Fibroblast of upper back skin (primary cell): ENCODE results near the gene TMEM63C.

Source experiments
- DNase-seq: peaks from one replicate; pipeline ENCODE4 v3.0.0-alpha.2; 2013

TMEM63C gene

DNA sequence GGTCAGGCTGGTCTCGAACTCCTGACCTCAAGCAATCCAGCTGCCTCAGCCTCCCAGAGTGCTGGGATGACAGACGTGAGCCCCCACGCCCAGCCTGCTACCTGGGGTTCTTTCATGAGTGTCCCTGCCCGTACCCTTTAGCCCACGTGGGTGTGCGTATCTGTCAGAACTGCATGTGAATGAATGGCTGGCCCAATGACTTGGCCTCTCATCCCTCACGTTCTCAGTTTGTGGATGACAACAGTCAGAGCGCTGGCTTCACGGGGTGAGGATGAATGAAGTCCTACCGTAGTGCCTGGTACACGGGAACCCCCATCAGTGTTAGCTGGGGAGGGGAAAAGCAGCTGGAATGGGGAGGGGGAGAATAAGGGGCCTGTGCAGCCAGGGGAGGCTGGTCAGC is 23.9 kb upstream of the TMEM63C start:
- no peak for DNase-seq

DNA sequence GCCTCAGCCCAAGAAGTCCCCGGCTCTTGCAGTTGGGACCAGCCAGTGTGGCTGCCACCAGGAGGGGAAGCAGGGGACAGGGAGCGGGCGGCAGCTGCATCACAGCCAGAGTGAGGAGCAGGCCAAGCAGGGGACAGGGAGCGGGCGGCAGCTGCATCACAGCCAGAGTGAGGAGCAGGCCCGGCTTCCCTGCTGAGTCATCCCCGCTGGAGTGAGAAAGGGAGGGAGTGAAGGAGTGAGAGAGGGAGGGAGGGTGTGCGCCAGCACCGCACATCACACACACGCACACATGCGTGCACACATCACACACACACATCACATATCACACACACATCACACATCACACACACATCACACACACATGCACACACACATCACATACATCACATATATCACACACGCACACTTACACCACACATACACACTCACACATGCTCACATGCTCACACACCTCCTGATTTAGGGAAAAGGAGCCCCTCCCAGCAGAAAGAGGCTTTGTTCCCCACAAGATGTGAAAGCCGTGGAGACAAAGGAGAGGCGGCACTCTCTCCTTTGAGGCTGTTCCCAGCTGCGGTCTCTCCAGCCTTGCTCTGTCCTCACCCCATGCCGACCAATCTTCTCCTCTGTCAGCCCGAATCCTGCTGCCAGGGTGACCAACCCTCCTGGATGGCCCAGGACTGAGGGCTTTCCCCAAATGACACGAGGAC is 23.3 kb upstream of the TMEM63C start:
- DNase-seq, result peak; percentile 70

DNA sequence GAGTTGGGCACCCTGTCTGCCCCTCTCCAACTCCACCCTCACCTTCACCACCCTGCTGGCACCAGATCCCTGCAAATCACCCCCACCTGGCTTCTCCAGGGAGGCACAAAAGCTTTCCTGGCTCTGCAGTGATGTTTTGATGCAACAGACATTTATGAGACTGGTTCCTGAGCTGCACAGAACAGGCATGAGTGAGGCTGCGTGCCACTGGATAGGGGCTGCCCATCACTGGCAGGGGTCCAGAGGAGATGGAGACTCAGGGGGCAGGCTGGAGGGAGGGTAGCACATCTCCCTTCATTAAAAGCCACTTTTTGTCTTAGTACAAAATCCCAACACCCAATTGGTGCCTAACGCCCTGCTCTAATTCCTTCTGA is 22.7 kb upstream of the TMEM63C start:
- DNase-seq, result no peak

DNA sequence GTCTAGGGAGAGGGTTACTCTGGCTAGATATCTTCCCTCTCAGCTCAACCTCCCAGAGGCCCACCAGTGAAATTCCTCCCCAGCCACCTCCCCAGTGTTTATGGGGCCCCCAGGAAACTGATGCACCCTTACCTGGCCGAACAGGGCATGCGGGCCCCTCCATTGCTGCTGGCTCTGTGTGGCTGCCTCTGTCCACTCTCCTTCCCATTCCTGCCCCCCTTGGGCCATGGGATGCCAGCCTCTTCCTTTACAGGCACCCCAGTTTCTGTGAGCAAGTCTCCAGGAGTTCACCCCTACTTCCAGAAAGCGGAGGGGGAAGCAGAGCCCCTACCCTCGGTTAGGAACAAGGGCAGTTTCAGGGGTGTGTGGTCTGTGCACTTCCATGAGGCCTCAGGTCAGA is 20.6 kb upstream of the TMEM63C start:
- DNase-seq, result no peak

DNA sequence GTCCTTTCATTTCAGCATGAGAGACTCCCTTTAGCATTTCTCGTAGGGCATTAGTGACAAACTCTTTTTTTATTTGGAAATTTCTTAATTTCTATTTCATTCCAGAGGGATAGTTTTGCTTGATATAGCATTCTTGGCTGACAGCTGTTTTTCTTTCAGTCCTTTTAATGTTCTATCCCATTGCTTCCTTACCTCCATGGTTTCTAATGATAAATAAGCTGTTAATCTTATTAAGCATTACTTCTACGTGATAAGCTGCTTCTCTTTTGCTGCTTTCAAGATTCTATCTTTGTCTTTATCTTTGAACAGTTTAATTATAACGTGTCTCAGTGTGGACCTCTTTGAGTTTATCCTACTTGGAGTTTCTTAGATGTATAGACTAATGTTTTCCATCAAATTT is 11.6 kb upstream of the TMEM63C start:
- no peak for DNase-seq

DNA sequence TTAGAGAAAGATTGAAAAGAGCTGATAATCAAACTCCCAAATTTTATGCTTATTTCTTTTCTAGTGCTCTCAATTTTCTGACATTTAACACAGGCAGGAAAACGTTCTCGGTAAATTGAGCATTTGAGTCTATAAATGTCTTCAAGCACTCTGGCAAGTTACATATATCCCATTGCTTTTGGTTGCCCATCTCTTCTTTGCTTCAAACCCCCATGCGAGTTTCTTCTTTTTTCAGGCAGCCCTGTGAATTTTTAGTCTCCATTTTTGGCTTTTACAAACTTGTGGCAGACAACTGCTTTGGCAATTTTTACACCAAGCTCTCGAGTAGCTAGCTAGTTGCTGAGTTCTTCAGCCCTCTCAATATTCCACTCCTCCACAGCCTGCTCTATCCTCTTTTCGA is 8.7 kb upstream of the TMEM63C start:
- DNase-seq, result no peak

DNA sequence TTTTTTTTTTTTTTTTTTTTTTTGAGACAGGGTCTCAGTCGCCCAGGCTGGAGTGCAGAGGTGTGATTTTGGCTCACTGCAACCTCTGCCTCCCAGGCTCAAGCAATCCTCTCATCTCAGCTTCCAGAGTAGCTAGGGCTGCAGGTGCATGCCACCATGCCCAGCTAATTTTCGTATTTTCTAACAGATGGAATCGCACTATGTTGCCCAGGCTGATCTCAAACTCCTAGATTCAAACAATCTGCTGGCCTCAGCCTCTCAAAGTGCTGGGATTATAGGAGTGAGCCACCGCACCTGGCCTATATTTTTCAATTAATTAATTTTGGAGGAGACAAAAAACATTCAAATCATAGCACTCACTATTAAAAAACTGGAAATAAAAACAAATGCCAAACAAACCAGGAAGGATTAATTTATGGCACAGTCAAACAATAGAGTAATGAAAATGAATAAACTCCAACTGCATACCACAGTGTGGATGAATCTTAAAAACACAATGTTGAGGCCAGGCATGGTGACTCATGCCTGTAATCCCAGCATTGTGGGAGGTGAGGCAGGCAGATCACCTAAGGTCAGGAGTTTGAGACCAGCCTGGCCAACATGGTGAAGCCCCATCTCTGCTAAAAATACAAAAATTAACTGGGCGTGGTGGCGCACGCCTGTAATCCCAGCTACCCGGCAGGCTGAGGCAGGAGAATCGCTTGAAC is 7.5 kb upstream of the TMEM63C start:
- DNase-seq, result peak; percentile 7

DNA sequence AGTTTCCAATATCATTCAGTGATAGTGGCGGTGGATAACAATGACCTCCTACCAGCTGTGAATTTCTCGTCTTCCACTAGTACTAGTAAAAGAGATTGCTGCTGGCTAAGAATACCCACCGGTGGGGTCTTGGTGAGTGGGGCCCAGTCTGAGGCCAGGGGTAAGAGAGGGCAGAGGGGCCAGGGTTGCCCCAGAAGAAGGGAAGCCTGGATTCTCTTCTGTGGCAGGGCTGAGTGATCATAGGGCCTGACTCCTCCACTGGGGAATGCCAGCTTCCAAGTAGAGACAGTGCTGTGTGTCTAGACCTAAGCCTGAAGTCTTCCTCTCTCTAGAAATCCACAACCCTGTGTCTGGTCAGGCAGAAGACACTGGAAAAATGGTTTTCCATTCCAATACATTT is 5.8 kb upstream of the TMEM63C start:
- no peak for DNase-seq

DNA sequence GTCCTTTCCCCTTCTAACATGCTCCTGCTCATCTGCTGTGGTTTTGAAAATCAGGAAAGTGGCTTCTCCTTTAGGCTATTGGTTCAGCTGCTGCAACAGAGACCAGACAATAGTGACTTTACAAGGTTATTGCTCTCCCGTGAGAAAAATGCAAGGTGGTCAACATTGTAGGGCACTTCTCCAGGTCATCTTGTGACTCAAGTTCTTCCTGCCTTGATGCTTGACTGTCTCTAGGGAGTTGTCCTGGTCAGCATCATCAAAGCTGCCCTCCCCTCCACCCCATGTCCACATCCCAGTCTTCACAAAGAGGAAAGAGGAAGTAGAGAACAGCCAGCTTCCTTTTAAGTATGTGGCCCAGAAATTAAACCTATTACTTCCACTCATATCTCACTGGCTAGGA is 3.9 kb upstream of the TMEM63C start:
- no peak for DNase-seq

DNA sequence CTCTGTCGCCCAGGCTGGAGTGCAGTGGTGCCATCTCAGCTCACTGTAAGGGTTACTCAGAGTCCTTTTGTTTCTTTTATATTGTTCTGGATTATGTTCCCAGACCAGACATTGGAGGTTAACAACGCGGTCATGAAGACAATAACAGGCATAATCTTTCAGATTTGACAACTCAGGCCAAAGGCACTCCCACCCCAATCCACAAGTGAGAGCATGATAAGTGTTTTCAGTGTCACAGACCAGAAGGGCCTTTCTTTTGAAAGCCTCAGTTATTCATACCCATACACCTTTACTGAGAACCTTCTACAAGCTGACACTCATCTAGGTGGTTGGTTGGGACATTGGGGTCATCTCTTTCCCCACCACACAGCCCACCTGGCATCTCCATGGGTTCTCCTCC is 2.9 kb upstream of the TMEM63C start:
- DNase-seq, result no peak

DNA sequence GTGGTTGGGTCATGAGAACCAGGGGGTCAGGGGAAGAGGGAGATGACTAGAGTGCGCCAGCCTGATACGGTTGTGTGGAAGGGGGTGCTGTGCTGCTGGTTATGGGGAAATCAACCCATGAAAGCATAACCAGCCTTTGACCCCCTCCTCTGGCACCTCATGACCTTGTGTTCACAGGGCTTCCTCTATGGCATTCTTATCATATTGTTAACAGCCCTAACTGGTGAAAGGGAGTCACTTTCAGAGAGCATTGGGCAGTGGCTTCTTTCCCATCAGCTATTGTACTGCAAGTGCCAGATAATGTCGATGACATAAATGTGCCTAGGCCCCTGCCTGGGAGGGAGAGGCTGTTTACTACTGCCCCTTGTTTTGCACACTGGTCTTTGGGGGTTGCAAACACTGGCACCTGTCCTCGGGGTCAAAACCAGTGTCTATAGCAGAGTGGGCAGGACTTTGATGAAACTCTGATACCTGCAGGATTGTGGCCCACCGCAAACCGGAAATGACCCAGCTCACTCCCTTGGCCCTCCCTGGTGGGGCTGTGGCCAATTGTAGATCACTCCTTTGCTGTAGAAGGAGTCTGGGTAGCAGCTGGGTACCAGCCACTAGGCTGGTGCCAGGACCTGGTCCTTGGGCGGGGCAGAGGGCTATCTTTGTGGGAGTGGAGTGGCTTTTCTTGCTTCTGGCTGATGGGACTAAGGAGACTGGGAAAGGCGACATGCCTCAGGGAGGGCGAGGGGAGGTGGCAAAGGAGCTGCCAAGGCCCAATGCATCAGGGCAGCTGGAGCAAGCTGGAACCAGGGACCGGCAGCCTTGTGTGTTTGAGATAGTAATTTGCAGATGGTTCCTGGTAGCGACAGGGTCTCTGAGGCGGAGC is 634 bp upstream of the TMEM63C start:
- DNase-seq, result no peak

DNA sequence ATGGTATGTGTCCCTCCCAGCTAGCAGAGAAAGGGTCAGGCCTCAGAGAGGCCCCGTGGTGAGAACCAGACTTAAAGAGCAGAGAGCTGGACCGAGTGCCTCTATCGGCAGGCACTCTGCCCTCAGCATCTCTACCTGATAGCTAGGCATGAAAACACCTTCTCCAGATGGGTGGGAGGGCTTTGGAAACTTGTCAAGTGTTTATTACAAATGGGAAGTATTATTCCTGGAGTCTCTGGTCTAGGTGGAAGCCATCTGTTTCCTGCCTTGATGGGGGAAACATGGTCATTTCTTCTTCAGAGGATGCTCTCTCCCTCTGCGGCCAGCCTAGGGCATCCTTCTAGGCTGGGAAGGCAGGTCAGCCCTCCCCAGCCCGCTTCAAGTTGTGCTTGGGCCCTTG is 2.3 kb downstream of the TMEM63C start:
- no peak for DNase-seq

DNA sequence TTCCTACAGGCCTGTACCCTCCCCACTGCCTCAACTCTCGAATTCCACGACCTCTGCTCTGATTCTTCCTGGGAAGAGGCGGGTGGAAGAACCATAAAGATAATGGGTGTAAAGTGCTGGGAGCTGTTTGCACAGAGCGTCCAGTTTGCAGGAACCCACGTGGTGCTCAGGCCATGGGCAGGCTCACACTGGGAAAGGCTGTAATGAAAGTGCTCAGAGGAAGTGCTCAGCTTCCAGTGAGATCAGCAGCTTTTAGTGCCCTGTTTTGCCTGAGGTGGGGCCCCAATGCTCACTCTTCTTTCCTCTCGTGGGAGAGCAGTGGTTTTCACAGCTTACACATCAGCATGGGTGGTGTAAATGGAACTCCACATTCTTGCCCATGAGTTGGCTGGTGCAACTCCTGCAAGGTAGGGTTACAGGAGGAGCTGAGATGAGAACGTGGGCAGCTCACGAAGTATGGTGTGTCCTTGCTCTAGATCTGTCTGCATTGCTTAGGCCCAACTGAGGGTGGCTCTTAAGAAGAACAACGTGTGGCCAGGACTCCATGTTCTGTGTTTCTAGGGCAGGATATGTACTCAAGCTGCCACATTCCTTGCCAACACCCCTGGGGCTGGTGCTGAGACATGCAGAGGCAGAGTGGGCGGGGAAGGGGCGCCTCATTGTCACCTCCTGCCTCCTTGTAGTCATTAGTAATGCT is 2.9 kb downstream of the TMEM63C start:
- DNase-seq, result no peak

DNA sequence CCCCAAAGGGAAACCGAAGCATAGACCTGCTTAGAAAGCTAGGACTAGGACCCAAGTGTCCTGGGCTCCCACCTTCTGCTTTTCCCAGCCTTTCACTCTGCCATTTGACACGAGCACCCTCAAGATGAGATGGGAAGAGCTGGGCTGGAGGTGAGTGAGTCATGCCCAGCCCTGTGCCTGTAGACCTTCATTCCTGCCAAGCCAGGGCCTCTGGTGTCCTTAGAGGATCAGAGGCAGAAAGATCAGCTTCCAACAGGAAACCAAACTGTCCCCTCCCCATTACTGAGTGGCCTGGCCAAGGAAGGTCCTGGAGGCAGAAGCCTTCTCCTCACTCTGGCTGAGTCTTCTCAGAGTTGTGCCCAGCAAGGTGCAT is 3.5 kb downstream of the TMEM63C start:
- DNase-seq, result no peak

DNA sequence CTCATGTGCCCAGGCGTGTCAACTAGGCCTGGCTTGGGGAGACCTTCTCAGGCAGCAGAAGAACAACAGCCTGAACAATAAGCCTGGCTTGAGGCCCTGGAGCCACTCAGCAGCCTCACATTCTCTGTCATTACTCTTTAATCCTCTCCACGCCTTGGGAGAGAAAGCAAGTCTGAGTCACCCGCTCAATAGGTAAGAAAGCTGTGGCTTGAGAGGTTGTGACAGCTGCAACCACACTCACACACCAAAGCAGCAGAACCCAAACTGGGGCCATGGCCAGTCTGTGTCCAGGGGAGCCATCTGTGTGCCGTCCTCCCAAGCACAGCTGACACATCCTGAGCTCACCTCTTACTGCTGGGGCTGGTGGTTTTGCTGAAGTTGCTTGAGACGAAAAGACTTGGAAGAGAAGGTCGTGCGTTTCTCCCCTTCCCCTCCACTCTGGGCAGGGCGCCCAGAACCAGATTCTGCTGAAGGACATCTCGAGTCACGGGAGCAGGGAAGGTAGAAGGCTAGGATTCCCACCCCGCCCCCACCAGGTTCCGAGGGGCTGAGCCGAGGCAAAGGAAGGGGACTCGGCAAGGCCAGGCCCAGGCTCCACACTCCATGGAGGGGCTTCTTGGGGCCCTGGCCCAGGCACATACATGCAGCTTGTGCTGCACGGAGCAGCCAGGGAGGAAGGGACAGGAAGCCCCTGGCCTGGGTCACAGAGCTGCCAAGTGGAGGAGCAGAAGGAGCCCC is 5.5 kb downstream of the TMEM63C start:
- DNase-seq, result peak; percentile 43

DNA sequence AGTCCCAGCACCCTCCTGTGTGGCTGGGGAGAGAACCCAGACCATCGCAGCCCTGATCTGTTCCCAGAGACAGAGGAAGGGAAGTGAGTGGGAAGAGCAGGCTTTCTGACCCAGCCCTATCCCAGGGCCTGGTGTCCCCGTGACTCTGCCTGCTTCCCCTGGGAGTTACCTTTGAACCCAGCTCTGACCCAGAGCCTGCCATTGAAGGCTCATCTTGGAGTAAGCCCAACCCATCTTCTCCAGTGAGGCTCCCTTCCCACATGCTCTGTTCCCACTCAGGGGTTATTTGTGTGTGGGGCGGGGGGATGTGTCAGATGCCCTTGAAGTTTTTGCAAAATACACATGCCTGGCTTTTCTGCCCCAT is 6.0 kb downstream of the TMEM63C start:
- no peak for DNase-seq

DNA sequence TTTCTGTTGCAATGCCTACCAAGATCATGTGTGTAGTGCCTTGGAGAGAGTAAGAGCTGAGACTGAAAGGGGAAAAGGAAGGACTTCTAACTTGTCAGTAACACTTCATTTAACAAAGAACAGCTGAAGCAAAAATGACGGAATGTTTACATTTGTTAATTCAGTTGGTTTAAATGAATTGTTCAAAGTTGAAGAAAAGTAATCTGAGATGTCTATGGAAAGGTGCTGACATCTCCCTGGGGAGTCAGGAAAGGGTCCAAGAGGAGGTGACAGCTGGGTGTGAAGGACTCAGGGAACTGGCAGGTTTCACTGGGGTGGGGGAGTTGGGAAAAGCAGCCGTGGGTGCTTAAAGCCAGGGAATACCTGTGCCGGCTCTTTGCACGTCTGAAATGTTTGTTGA is 7.9 kb downstream of the TMEM63C start:
- DNase-seq, result no peak

DNA sequence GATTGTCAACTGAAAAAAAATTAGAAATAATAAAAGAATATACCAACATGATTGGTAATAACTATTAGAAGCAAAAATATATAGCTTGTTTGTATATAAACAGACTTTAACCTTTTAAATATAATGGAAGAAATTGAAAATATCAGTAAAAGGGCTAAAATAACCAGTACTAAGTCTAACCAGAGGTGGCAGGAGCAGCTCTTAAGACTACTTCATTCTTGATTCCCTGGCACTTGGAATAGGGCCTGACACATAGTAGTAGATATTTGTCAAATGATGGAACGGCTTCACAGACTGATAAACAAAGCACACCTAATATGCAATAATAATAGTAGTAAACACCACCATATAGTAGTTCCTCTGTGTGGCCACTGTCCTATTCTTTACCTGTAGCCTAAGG is 9.4 kb downstream of the TMEM63C start:
- no peak for DNase-seq

DNA sequence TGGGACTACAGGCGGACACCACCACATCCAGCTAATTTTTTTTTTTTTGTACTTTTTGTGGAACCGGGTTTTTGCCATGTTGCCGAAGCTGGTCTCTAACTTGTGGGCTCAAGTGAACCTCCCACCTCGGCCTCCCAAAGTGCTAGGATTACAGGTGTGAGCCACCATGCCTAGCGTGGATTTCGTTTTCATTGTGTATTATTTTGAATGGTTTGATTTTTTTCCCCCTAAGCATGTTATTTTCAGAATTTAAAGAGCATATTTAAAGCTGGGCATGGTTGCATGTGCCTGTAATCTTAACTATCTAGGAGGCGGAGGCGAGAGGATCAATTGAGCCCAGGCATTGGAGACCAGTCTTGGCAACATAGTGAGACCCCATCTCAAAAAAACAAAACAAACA is 13.1 kb downstream of the TMEM63C start:
- no peak for DNase-seq

DNA sequence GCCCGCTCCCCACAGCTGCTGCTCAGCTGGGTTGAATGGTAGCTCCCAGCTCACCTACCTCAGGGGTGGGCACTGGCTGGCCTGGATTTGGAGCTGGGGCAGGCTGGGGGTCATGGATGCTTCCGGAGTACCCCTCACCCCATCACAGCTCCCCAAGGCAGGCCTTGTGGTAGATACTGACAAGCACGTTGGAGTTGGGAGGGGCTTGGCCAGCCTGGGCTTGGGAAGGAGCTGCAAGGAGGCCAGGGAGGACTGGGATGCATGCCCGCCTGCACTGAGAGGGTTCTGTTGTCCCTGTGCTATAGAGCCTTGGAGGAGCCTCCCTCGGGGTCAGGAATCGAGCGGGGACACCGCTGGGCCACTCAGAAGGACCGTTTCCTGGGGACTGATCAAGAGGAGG is 14.2 kb downstream of the TMEM63C start:
- no peak for DNase-seq

DNA sequence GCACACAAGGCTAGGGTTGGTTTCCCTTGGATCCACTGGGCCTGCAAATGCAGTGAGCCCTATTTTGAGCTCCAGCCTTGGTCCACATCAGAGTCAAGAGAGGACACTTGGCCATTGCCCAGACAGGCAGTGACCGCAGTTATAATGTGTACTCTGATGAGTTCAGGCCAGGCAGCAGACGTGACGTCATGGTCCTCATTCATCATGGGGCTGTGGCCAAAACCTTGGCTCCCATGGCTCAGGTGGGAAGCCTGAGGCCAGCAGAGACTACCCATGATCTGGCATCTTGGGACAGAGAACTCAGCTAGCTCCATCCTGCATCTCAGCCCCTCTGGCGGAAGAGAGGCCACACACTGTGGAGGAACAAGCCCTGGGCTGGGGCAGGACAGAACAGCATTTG is 16.4 kb downstream of the TMEM63C start:
- no peak for DNase-seq

DNA sequence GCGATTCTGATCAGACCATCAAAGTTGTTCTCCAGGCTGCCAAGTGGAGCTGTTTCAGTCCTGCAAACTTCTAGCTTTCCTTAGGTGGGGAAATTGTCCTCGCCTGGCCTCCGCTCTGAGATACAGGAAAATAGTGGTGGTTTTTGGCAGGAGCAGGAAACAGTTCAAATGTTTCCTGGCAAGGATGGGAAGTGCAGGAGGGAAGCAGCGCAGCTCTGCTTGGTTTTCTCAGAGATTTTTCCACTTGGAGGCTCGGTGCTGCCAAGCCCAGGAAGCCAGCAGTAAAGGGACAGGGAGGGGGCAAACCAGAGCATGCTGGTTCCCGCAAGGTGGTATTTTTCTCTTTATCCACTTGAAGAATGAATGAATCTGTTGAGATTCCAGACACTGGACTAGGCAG is 17.0 kb downstream of the TMEM63C start:
- DNase-seq, result no peak

DNA sequence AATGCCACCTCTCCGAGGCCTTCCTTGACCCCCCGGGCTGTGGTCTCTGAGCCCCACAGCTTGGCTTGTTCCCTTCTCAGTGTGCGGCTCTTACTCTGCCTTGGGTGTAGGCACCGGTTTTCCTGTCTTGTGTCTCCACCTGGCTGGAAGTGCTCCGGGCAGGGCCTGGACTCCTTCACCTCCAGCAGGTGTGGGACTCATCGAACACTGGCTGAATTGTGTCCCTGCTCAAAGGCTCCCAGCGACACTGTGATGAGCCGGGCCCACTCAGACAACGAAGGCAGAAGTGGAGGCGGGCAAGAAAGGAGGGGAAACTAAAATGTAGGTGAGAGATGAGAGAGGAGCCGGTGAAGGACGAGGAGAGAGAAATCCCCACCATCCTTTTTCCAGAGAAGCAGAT is 18.0 kb downstream of the TMEM63C start:
- no peak for DNase-seq
